ENCODE data around the gene KLHL2.
"Not testable (repeated sequence)": the region's sequence is repeated elsewhere in the genome, so short reads cannot be mapped to it uniquely, and the experiment has no call there.

The KLHL2 gene

GRCh38 chr4:165254771-165255170, 47.4 kb downstream of the KLHL2 start:
- Mint-ChIP-seq H3K27ac (ENCODE audit: low read depth) (peak overlapping the region; percentile 15), H3K4me1 (peaks cover 25% of the 10 kb centered on the region)
- not testable (repeated sequence) for DNase-seq (ENCODE audit: low spot score in 2 of 2); H3K9me3 Mint-ChIP-seq; H3K4me3 Mint-ChIP-seq; ATAC-seq (replicated peaks; ENCODE audit: extremely low read depth, poor library complexity, severe bottlenecking); H3K27me3 Mint-ChIP-seq; H3K36me3 Mint-ChIP-seq (ENCODE audit: insufficient read depth)

GRCh38 chr4:165255439-165255838, 48.1 kb downstream of the KLHL2 start:
- peak; percentile 69 for ATAC-seq (replicated peaks; ENCODE audit: extremely low read depth, poor library complexity, severe bottlenecking)
- H3K36me3 Mint-ChIP-seq (ENCODE audit: insufficient read depth); H3K9me3 Mint-ChIP-seq; H3K27me3 Mint-ChIP-seq; H3K4me3 Mint-ChIP-seq; DNase-seq (ENCODE audit: low spot score in 2 of 2): not testable (repeated sequence)
- Mint-ChIP-seq H3K27ac (ENCODE audit: low read depth) (peak overlapping the region; percentile 15), H3K4me1 (peaks cover 26% of the 10 kb centered on the region)

GRCh38 chr4:165256074-165256659, 48.8 kb downstream of the KLHL2 start:
- ATAC-seq (replicated peaks; ENCODE audit: extremely low read depth, poor library complexity, severe bottlenecking), result not testable (repeated sequence)
- peaks cover 26% of the 10 kb centered on the region for H3K4me1 Mint-ChIP-seq

GRCh38 chr4:165259776-165260175, 52.4 kb downstream of the KLHL2 start:
- H3K36me3 Mint-ChIP-seq (ENCODE audit: insufficient read depth); H3K4me3 Mint-ChIP-seq; ATAC-seq (replicated peaks; ENCODE audit: extremely low read depth, poor library complexity, severe bottlenecking); H3K9me3 Mint-ChIP-seq; DNase-seq (ENCODE audit: low spot score in 2 of 2); H3K27me3 Mint-ChIP-seq: not testable (repeated sequence)
- Mint-ChIP-seq H3K27ac (ENCODE audit: low read depth) (peak overlapping the region; percentile 32), H3K4me1 (peaks cover 21% of the 10 kb centered on the region)

More at GRCh38 chr4:165256074-165256659, 48.8 kb downstream of the KLHL2 start:
- H3K27ac Mint-ChIP-seq (ENCODE audit: low read depth), result peak overlapping the region; percentile 15
- not testable (repeated sequence) for DNase-seq (ENCODE audit: low spot score in 2 of 2); H3K36me3 Mint-ChIP-seq (ENCODE audit: insufficient read depth); H3K4me3 Mint-ChIP-seq; H3K27me3 Mint-ChIP-seq; H3K9me3 Mint-ChIP-seq

GRCh38 chr4:165262306-165262705, 54.9 kb downstream of the KLHL2 start:
- not testable (repeated sequence) for DNase-seq (ENCODE audit: low spot score in 2 of 2); H3K27ac Mint-ChIP-seq (ENCODE audit: low read depth); ATAC-seq (replicated peaks; ENCODE audit: extremely low read depth, poor library complexity, severe bottlenecking); H3K9me3 Mint-ChIP-seq; H3K36me3 Mint-ChIP-seq (ENCODE audit: insufficient read depth); H3K4me3 Mint-ChIP-seq; H3K4me1 Mint-ChIP-seq; H3K27me3 Mint-ChIP-seq

- ATAC-seq (replicated peaks; ENCODE audit: extremely low read depth, poor library complexity, severe bottlenecking); H3K4me3 Mint-ChIP-seq; H3K27ac Mint-ChIP-seq (ENCODE audit: low read depth); H3K27me3 Mint-ChIP-seq; DNase-seq (ENCODE audit: low spot score in 2 of 2); H3K9me3 Mint-ChIP-seq; H3K36me3 Mint-ChIP-seq (ENCODE audit: insufficient read depth): not testable (repeated sequence)
- H3K4me1 Mint-ChIP-seq, result peaks cover 13% of the 10 kb centered on the region
Measured at GRCh38 chr4:165263466-165263865, 56.1 kb downstream of the KLHL2 start.

GRCh38 chr4:165269931-165270330, 62.6 kb downstream of the KLHL2 start:
- ATAC-seq (replicated peaks; ENCODE audit: extremely low read depth, poor library complexity, severe bottlenecking); DNase-seq (ENCODE audit: low spot score in 2 of 2); H3K27me3 Mint-ChIP-seq; H3K9me3 Mint-ChIP-seq; H3K27ac Mint-ChIP-seq (ENCODE audit: low read depth); H3K4me3 Mint-ChIP-seq; H3K36me3 Mint-ChIP-seq (ENCODE audit: insufficient read depth): not testable (repeated sequence)
- peaks cover 19% of the 10 kb centered on the region for H3K4me1 Mint-ChIP-seq

- peaks cover 12% of the 10 kb centered on the region for H3K4me1 Mint-ChIP-seq
- ATAC-seq (replicated peaks; ENCODE audit: extremely low read depth, poor library complexity, severe bottlenecking); H3K27ac Mint-ChIP-seq (ENCODE audit: low read depth); DNase-seq (ENCODE audit: low spot score in 2 of 2); H3K27me3 Mint-ChIP-seq; H3K4me3 Mint-ChIP-seq; H3K9me3 Mint-ChIP-seq; H3K36me3 Mint-ChIP-seq (ENCODE audit: insufficient read depth): not testable (repeated sequence)
Measured at GRCh38 chr4:165273443-165273842, 66.1 kb downstream of the KLHL2 start.

GRCh38 chr4:165275357-165275756, 68.0 kb downstream of the KLHL2 start:
- not testable (repeated sequence) for H3K9me3 Mint-ChIP-seq; ATAC-seq (replicated peaks; ENCODE audit: extremely low read depth, poor library complexity, severe bottlenecking); H3K27ac Mint-ChIP-seq (ENCODE audit: low read depth); H3K27me3 Mint-ChIP-seq; H3K36me3 Mint-ChIP-seq (ENCODE audit: insufficient read depth); H3K4me3 Mint-ChIP-seq; DNase-seq (ENCODE audit: low spot score in 2 of 2)
- H3K4me1 Mint-ChIP-seq, result peaks cover 12% of the 10 kb centered on the region

- H3K4me1 Mint-ChIP-seq; H3K9me3 Mint-ChIP-seq; ATAC-seq (replicated peaks; ENCODE audit: extremely low read depth, poor library complexity, severe bottlenecking); H3K27ac Mint-ChIP-seq (ENCODE audit: low read depth); DNase-seq (ENCODE audit: low spot score in 2 of 2); H3K36me3 Mint-ChIP-seq (ENCODE audit: insufficient read depth); H3K27me3 Mint-ChIP-seq; H3K4me3 Mint-ChIP-seq: not testable (repeated sequence)
Measured at GRCh38 chr4:165279531-165279930, 72.2 kb downstream of the KLHL2 start.

- not testable (repeated sequence) for H3K27me3 Mint-ChIP-seq; H3K4me3 Mint-ChIP-seq; H3K36me3 Mint-ChIP-seq (ENCODE audit: insufficient read depth); DNase-seq (ENCODE audit: low spot score in 2 of 2); H3K27ac Mint-ChIP-seq (ENCODE audit: low read depth); ATAC-seq (replicated peaks; ENCODE audit: extremely low read depth, poor library complexity, severe bottlenecking); H3K9me3 Mint-ChIP-seq
- peaks cover 34% of the 10 kb centered on the region for H3K4me1 Mint-ChIP-seq
Measured at GRCh38 chr4:165284697-165285096, 77.3 kb downstream of the KLHL2 start.

- ATAC-seq (replicated peaks; ENCODE audit: extremely low read depth, poor library complexity, severe bottlenecking); DNase-seq (ENCODE audit: low spot score in 2 of 2); H3K9me3 Mint-ChIP-seq; H3K36me3 Mint-ChIP-seq (ENCODE audit: insufficient read depth); H3K27me3 Mint-ChIP-seq: not testable (repeated sequence)
- Mint-ChIP-seq H3K4me1 (peaks cover 29% of the 10 kb centered on the region), H3K27ac (ENCODE audit: low read depth) (peak overlapping the region; percentile 53), H3K4me3 (peak overlapping the region; percentile 32)
Measured at GRCh38 chr4:165286619-165287340, 79.4 kb downstream of the KLHL2 start.

- Mint-ChIP-seq H3K4me3 (no peak overlapping the region), H3K4me1 (peaks cover 29% of the 10 kb centered on the region), H3K36me3 (ENCODE audit: insufficient read depth) (peaks cover 5% of the 10 kb centered on the region), H3K9me3 (no peaks in the 10 kb centered on the region), H3K27me3 (no peaks in the 10 kb centered on the region), H3K27ac (ENCODE audit: low read depth) (no peak overlapping the region)
- DNase-seq (ENCODE audit: low spot score in 2 of 2) (no peak), ATAC-seq (replicated peaks; ENCODE audit: extremely low read depth, poor library complexity, severe bottlenecking) (no peak)
Measured at GRCh38 chr4:165288226-165288625, 80.9 kb downstream of the KLHL2 start.

Measured in central memory CD8-positive, alpha-beta T cell (primary cell).